Activated B cell treated with CpG ODN at 0.5 μM for 24 hours (primary cell): Measurements from ENCODE around the gene MT1F. TPM values are rescaled to one million over a fixed set of nuclear protein-coding genes. Genes with fewer than 3 reads are reported as not detected.

Experiments
- ATAC-seq: fragments of 200-7000 bp; cut with Tn5 transposase; one replicate; pipeline ENCODE4 v1.10.0; 2021; ENCODE audit warnings: low read depth, mild to moderate bottlenecking, moderate library complexity
- CTCF ChIA-PET: fragments of 350-600 bp; sonication (Branson Sonifier 250); formaldehyde crosslinking; loops from one replicate; lab custom pipeline; 2021; ENCODE audit warnings: antibody characterized with exemption; lab: Charles Lee
- POLR2A ChIA-PET: fragments of 350-600 bp; sonication (Branson Sonifier 250); formaldehyde crosslinking; loops from one replicate; lab custom pipeline; 2021; ENCODE audit warnings: antibody characterized with exemption; lab: Charles Lee
- DNase-seq: peaks from one replicate; pipeline ENCODE4 v3.0.0; 2022
- H3K27ac Mint-ChIP-seq: one replicate; pipeline ENCODE4 v1.8.0; 2020; ENCODE audit warnings: mixed read lengths
- H3K27me3 Mint-ChIP-seq: one replicate; pipeline ENCODE4 v1.8.0; 2021; ENCODE audit warnings: mixed read lengths
- H3K36me3 Mint-ChIP-seq: one replicate; pipeline ENCODE4 v1.8.0; 2021; ENCODE audit warnings: low read depth, mixed read lengths
- H3K4me1 Mint-ChIP-seq: one replicate; pipeline ENCODE4 v1.8.0; 2021; ENCODE audit warnings: mixed read lengths
- H3K4me3 Mint-ChIP-seq: one replicate; pipeline ENCODE4 v1.8.0; 2020; ENCODE audit warnings: mild to moderate bottlenecking, mixed read lengths
- H3K9me3 Mint-ChIP-seq: one replicate; pipeline ENCODE4 v1.8.0; 2020; ENCODE audit warnings: mixed read lengths
- intact Hi-C: fragments of 100-400 bp; cut with micrococcal nuclease; formaldehyde crosslinking; loops from one replicate; pipeline ENCODE4 v1.15.1; 2024
- total RNA-seq: library from RNA; stranded (reverse); gene quantifications from 2 replicates; pipeline ENCODE4 v1.2.3, GENCODE V29; 2022
- TF ChIP-seq, protein P1 (sequence below): fragments of 200-600 bp; IDR thresholded peaks from one replicate; pipeline ENCODE4 v1.8.0; 2022; ENCODE audit warnings: antibody characterized with exemption, mild to moderate bottlenecking

Gene MT1F
- total RNA-seq = 21.4 and 22.8 TPM in 2 replicates

GRCh38 chr16:56657555-56658326, at the start of gene MT1F:
MT1F (plus strand) TSS chr16:56657959; CDS start chr16:56658059, 100 bp downstream.
- TF ChIP-seq, protein P1, sequence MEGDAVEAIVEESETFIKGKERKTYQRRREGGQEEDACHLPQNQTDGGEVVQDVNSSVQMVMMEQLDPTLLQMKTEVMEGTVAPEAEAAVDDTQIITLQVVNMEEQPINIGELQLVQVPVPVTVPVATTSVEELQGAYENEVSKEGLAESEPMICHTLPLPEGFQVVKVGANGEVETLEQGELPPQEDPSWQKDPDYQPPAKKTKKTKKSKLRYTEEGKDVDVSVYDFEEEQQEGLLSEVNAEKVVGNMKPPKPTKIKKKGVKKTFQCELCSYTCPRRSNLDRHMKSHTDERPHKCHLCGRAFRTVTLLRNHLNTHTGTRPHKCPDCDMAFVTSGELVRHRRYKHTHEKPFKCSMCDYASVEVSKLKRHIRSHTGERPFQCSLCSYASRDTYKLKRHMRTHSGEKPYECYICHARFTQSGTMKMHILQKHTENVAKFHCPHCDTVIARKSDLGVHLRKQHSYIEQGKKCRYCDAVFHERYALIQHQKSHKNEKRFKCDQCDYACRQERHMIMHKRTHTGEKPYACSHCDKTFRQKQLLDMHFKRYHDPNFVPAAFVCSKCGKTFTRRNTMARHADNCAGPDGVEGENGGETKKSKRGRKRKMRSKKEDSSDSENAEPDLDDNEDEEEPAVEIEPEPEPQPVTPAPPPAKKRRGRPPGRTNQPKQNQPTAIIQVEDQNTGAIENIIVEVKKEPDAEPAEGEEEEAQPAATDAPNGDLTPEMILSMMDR = no peak
- intact Hi-C loops = loop anchor here (1.0 to 2.0 kb wide), 3 partner anchors 15 to 49 kb away; partner anchors contain the start of genes MT1X and MT2A
- ATAC-seq = peak; percentile 84
- ChIA-PET CTCF (interaction anchor here (0.7 kb wide), 1 partner anchor 49 kb away, joined by 3 read pairs; the partner anchor contains the start of gene MT2A), POLR2A (interaction anchor here (0.6 to 1.2 kb wide), 12 partner anchors 9 to 865 kb away, joined by 3 to 11 read pairs (median 4); partner anchors contain the start of genes MT1X and MT2A)
- Mint-ChIP-seq H3K4me1 (peaks cover 39% of the 10 kb centered on the region), H3K27me3 (peaks cover 16% of the 10 kb centered on the region), H3K36me3 (peaks cover 3% of the 10 kb centered on the region), H3K9me3 (no peaks in the 10 kb centered on the region), H3K4me3 (peak within 1 kb of the TSS; percentile 92), H3K27ac (peak within 1 kb of the TSS; percentile 88)
- DNase-seq = peak; percentile 71

DNA sequence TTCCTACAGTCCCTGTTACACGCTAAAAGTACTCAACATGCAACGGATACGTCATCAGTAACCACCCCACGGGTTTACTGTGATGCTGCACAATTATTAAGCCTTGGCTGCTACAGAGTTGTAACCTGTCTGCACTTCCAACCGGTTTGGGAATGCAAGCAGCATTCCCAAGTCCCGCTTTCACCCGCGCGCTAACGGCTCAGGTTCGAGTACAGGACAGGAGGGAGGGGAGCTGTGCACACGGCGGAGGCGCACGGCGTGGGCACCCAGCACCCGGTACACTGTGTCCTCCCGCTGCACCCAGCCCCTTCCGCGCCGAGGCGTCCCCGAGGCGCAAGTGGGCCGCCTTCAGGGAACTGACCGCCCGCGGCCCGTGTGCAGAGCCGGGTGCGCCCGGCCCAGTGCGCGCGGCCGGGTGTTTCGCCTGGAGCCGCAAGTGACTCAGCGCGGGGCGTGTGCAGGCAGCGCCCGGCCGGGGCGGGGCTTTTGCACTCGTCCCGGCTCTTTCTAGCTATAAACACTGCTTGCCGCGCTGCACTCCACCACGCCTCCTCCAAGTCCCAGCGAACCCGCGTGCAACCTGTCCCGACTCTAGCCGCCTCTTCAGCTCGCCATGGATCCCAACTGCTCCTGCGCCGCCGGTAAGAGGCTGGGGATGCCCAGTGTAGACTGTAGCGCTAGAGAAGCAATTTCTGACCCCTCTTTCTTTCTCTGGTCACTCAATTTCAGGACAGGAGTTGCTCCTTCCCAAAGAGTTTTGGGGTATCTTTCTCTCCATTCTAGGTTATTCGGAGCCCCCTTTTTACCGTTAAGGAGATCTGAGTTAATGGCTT, 49.5 kb upstream of the MT1F start, which contains the start of gene MT2A:
Gene MT2A (plus strand): TSS at position 542 of the 833 bp plus-strand sequence. CDS start 72 bp downstream, at position 614.
- no peaks in the 10 kb centered on the region for H3K36me3 Mint-ChIP-seq
- peaks cover 36% of the 10 kb centered on the region for H3K4me1 Mint-ChIP-seq
- TF ChIP-seq, protein P1 = no peak
- H3K27me3 Mint-ChIP-seq = no peaks in the 10 kb centered on the region
- H3K4me3 Mint-ChIP-seq = peak within 1 kb of the TSS; percentile 93
- DNase-seq (peak; percentile 82), ATAC-seq (peak; percentile 85)
- POLR2A ChIA-PET = interaction anchor here (0.7 to 1.7 kb wide), 6 partner anchors 17 to 488 kb away, joined by 3 to 11 read pairs (median 6); partner anchors contain the start of genes MT1E, MT1F and MT1X
- CTCF ChIA-PET = interaction anchor here (1.0 to 2.0 kb wide), 4 partner anchors 22 to 94 kb away, joined by 3 to 8 read pairs (median 4); partner anchors contain the start of gene MT1F
- peaks cover 3% of the 10 kb centered on the region for H3K9me3 Mint-ChIP-seq
- peak within 1 kb of the TSS; percentile 87 for H3K27ac Mint-ChIP-seq
- intact Hi-C loops = loop anchor here (1.0 to 10.0 kb wide), 10 partner anchors 17 to 1519 kb away; partner anchors contain the start of genes AMFR, BBS2, CCDC102A and CFAP20

DNA sequence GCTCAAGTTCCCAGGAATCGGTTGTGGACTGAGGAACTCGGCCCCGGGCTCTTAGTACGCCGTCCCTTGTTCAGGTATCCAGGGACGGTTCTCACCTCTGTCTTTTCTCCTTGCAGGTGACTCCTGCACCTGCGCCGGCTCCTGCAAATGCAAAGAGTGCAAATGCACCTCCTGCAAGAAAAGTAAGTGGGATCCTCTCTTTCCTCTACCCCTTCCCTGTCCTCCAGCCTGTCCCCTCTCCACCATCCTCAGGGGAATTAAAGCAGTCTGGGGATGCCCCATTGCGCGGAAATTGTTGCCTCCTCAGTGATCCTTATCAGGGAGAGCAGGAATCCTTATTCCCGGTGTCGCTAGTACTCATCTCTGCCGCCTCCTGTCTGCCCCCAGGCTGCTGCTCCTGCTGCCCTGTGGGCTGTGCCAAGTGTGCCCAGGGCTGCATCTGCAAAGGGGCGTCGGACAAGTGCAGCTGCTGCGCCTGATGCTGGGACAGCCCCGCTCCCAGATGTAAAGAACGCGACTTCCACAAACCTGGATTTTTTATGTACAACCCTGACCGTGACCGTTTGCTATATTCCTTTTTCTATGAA, 48.8 kb upstream of the MT1F start:
- intact Hi-C loops = loop anchor here (1.0 to 10.0 kb wide), 11 partner anchors 16 to 1518 kb away; partner anchors contain the start of genes AMFR, BBS2, CCDC102A and CFAP20
- peaks cover 3% of the 10 kb centered on the region for H3K9me3 Mint-ChIP-seq
- H3K27ac Mint-ChIP-seq = peak overlapping the region; percentile 87
- no peaks in the 10 kb centered on the region for H3K27me3 Mint-ChIP-seq
- no peak for DNase-seq
- H3K4me1 Mint-ChIP-seq = peaks cover 36% of the 10 kb centered on the region
- ChIA-PET POLR2A (interaction anchor here (0.9 to 1.7 kb wide), 7 partner anchors 16 to 74 kb away, joined by 3 to 11 read pairs (median 6); partner anchors contain the start of genes MT1E, MT1F and MT1X), CTCF (interaction anchor here (1.0 to 1.3 kb wide), 3 partner anchors 21 to 49 kb away, joined by 3 to 4 read pairs (median 4); partner anchors contain the start of gene MT1F)
- no peaks in the 10 kb centered on the region for H3K36me3 Mint-ChIP-seq
- TF ChIP-seq, protein P1 = no peak
- peak overlapping the region; percentile 93 for H3K4me3 Mint-ChIP-seq
- ATAC-seq = no peak

DNA sequence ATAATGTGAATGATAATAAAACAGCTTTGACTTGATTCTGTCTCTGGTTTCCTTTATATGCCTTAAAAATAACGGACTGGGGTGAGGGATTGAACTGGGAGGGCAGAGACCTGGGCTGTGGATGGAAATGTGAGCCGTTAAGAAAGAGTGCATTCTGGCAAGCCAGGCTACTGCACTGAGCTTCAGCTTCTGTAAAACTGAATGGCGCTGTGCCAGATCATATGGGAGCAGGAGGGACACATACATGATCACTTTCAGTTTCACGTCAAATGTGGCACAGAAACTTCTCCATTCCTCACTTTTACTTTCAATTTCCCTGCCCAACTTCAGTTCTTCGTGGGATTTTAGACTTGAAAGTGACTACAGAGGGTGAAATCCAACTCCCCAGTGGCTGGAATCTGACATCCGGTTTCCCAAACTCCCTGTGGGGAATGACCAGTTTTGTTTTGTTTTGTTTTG, 48.3 kb upstream of the MT1F start:
- TF ChIP-seq, protein P1 = no peak
- DNase-seq = no peak
- no peaks in the 10 kb centered on the region for H3K36me3 Mint-ChIP-seq
- ATAC-seq = peak; percentile 49
- H3K9me3 Mint-ChIP-seq = peaks cover 3% of the 10 kb centered on the region
- H3K27ac Mint-ChIP-seq = peak overlapping the region; percentile 87
- CTCF ChIA-PET = interaction anchor here (1.3 kb wide), 1 partner anchor 34 kb away, joined by 4 read pairs; no protein-coding TSS in a partner anchor
- H3K27me3 Mint-ChIP-seq = no peaks in the 10 kb centered on the region
- POLR2A ChIA-PET = interaction anchor here (0.9 to 1.7 kb wide), 4 partner anchors 21 to 73 kb away, joined by 3 to 9 read pairs (median 5); partner anchors contain the start of genes MT1F and MT1X
- intact Hi-C loops = loop anchor here (1.0 to 10.0 kb wide), 5 partner anchors 21 to 1518 kb away; partner anchors contain the start of genes AMFR, CCDC102A and CFAP20
- peaks cover 36% of the 10 kb centered on the region for H3K4me1 Mint-ChIP-seq
- peak overlapping the region; percentile 93 for H3K4me3 Mint-ChIP-seq
